C1 segment of cervical spinal cord (tissue), 14 donors: ENCODE data around the gene NKX6-1.

Experiments used
- DNase-seq, 14 donors: peaks; one replicate each; lab custom pipeline; 2025; lab: John Stamatoyannopoulos, UW

The NKX6-1 gene

GRCh38 chr4:84479663-84480062 lies 19.4 kb downstream of the NKX6-1 start:
- no peak for DNase-seq

GRCh38 chr4:84477738-84478137 lies 21.4 kb downstream of the NKX6-1 start:
- no peak for DNase-seq

GRCh38 chr4:84474107-84474506 lies 25.0 kb downstream of the NKX6-1 start:
- no peak for DNase-seq

GRCh38 chr4:84472154-84472553 lies 26.9 kb downstream of the NKX6-1 start:
- DNase-seq, result no peak

- no peak for DNase-seq
Observed at GRCh38 chr4:84470204-84470785, 28.8 kb downstream of the NKX6-1 start.

- no peak for DNase-seq
Observed at GRCh38 chr4:84467601-84468000, 31.5 kb downstream of the NKX6-1 start.

GRCh38 chr4:84459783-84460182 lies 39.3 kb downstream of the NKX6-1 start:
- no peak for DNase-seq

GRCh38 chr4:84456157-84456556 lies 42.9 kb downstream of the NKX6-1 start:
- no peak for DNase-seq

GRCh38 chr4:84455697-84456096 lies 43.4 kb downstream of the NKX6-1 start:
- DNase-seq, result no peak

- no peak for DNase-seq
Observed at GRCh38 chr4:84451546-84451945, 47.5 kb downstream of the NKX6-1 start.

GRCh38 chr4:84443523-84443922 lies 55.6 kb downstream of the NKX6-1 start:
- DNase-seq, result no peak

- no peak for DNase-seq
Observed at GRCh38 chr4:84442778-84443177, 56.3 kb downstream of the NKX6-1 start.
